ENCODE results near the gene MEIOSIN.

DNA sequence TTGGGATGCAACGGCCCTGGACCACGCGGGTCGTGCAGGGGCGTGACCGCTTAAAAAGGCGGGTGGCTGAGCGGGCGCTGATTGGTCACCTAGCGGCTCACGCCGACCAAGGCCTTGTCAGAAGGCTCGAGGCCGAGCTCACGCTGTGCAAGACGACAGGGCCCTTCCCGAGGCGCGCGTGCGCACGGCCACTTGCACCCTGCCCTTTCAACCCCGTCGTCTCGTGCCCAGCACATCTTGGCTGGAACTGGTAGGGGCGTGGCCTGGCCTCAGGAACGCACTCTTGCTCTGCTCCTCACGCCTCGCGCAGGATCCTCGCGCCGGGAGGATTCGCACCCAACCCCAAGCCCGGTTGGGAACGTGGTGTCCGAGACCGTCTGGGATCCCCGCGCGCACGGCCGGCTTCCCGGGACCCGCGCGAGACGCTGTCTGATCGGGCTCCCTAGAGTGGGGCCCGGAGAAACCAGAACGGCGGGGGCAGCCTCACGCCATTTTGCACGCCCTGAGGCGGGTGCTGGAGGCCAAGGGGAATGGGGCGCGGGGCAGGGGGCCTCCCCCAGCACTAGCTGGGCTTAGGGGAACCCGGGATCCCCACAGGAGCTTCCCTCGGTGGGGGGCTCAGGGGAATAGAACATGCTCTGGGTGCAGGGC lies at the start of gene MEIOSIN:
- TF ChIP-seq TAF1 (IDR thresholded peaks at IDR 0.05; ENCODE audit: low read depth) (no peak), RAD21 (IDR thresholded peaks at IDR 0.05; ENCODE audit: low read depth) (no peak), CEBPB (IDR thresholded peaks at IDR 0.05) (no peak), EGR1 (IDR thresholded peaks at IDR 0.05) (no peak), ZBTB7A (IDR thresholded peaks at IDR 0.05; ENCODE audit: low read depth) (no peak), YY1 (IDR thresholded peaks at IDR 0.05; ENCODE audit: low read depth) (no peak)
- TF ChIP-seq, protein P1, sequence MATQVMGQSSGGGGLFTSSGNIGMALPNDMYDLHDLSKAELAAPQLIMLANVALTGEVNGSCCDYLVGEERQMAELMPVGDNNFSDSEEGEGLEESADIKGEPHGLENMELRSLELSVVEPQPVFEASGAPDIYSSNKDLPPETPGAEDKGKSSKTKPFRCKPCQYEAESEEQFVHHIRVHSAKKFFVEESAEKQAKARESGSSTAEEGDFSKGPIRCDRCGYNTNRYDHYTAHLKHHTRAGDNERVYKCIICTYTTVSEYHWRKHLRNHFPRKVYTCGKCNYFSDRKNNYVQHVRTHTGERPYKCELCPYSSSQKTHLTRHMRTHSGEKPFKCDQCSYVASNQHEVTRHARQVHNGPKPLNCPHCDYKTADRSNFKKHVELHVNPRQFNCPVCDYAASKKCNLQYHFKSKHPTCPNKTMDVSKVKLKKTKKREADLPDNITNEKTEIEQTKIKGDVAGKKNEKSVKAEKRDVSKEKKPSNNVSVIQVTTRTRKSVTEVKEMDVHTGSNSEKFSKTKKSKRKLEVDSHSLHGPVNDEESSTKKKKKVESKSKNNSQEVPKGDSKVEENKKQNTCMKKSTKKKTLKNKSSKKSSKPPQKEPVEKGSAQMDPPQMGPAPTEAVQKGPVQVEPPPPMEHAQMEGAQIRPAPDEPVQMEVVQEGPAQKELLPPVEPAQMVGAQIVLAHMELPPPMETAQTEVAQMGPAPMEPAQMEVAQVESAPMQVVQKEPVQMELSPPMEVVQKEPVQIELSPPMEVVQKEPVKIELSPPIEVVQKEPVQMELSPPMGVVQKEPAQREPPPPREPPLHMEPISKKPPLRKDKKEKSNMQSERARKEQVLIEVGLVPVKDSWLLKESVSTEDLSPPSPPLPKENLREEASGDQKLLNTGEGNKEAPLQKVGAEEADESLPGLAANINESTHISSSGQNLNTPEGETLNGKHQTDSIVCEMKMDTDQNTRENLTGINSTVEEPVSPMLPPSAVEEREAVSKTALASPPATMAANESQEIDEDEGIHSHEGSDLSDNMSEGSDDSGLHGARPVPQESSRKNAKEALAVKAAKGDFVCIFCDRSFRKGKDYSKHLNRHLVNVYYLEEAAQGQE (IDR thresholded peaks at IDR 0.05; ENCODE audit: low read depth), result no peak
- TF ChIP-seq, protein P2, sequence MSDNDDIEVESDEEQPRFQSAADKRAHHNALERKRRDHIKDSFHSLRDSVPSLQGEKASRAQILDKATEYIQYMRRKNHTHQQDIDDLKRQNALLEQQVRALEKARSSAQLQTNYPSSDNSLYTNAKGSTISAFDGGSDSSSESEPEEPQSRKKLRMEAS (IDR thresholded peaks at IDR 0.05), result no peak
